Hematopoietic multipotent progenitor cell treated with erythropoietin and hydrocortisone succinate and interleukin-3 and kit ligand, for 17 days (in vitro differentiated cells): ENCODE measurements around the gene GALNT2.
A peak's percentile ranks its signal among the peaks of the same experiment; 100 is the strongest.

Experiments used
- DNase-seq: peaks from one replicate; pipeline ENCODE4 v3.0.0-alpha.2; 2015; ENCODE audit warnings: low spot score

The GALNT2 gene

GRCh38 chr1:230146709-230147108, 79.7 kb downstream of the GALNT2 start:
- DNase-seq = no peak

- DNase-seq = no peak
These were observed 80.5 kb downstream of the GALNT2 start for GRCh38 chr1:230147253-230148125.

GRCh38 chr1:230148126-230148652, 81.2 kb downstream of the GALNT2 start:
- DNase-seq = peak; percentile 46

- no peak for DNase-seq
These were observed 81.9 kb downstream of the GALNT2 start for GRCh38 chr1:230148768-230149469.

GRCh38 chr1:230149751-230150584, 82.9 kb downstream of the GALNT2 start:
- peak; percentile 71 for DNase-seq

GRCh38 chr1:230150615-230151014, 83.6 kb downstream of the GALNT2 start:
- DNase-seq = no peak

GRCh38 chr1:230151924-230152468, 85.0 kb downstream of the GALNT2 start:
- DNase-seq = no peak

- no peak for DNase-seq
These were observed 86.0 kb downstream of the GALNT2 start for GRCh38 chr1:230152999-230153398.

- no peak for DNase-seq
These were observed 86.7 kb downstream of the GALNT2 start for GRCh38 chr1:230153641-230154296.

- no peak for DNase-seq
These were observed 88.0 kb downstream of the GALNT2 start for GRCh38 chr1:230155021-230155420.

GRCh38 chr1:230156068-230156467, 89.0 kb downstream of the GALNT2 start:
- DNase-seq = no peak

- no peak for DNase-seq
These were observed 89.5 kb downstream of the GALNT2 start for GRCh38 chr1:230156536-230156935.

GRCh38 chr1:230157420-230158390, 90.7 kb downstream of the GALNT2 start:
- no peak for DNase-seq

- peak; percentile 62 for DNase-seq
These were observed 91.6 kb downstream of the GALNT2 start for GRCh38 chr1:230158415-230159291.

- no peak for DNase-seq
These were observed 92.5 kb downstream of the GALNT2 start for GRCh38 chr1:230159580-230159979.

- no peak for DNase-seq
These were observed 94.1 kb downstream of the GALNT2 start for GRCh38 chr1:230160957-230161771.

GRCh38 chr1:230163205-230163604, 96.2 kb downstream of the GALNT2 start:
- DNase-seq = no peak

- DNase-seq = no peak
These were observed 96.7 kb downstream of the GALNT2 start for GRCh38 chr1:230163719-230164118.
